NCI-H2196 (cell line): ENCODE measurements around the gene NRCAM.
A peak's percentile ranks its signal among the peaks of the same experiment; 100 is the strongest.

Experiments used
- DNase-seq: peaks from one replicate; lab custom pipeline; 2025; ENCODE audit not compliant: unreplicated experiment; lab: John Stamatoyannopoulos, UW

NRCAM gene

GRCh38 chr7:108252177-108252576, 204.1 kb downstream of the NRCAM start:
- no peak for DNase-seq

DNA sequence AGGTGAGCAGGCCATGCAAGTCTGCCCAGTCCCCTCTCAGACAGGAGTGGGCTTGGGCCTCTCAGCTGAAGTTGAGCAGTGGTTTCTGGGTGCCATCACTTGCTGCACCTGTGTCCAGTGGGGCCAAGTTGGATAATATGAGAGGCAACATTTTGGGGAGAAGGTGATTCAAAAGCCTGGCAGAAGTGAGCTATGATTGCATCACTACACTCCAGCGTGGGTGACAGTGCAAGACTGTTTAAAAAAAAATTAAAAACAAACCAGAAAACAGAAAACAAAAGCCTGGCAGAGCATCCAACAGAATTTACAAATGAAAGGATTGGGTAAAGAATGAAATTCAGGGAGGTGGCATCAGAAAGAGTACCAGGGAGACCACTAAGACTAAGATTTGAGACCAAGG, 204.5 kb downstream of the NRCAM start:
- DNase-seq, result no peak

- no peak for DNase-seq
Observed at GRCh38 chr7:108249453-108249852, 206.8 kb downstream of the NRCAM start.

DNA sequence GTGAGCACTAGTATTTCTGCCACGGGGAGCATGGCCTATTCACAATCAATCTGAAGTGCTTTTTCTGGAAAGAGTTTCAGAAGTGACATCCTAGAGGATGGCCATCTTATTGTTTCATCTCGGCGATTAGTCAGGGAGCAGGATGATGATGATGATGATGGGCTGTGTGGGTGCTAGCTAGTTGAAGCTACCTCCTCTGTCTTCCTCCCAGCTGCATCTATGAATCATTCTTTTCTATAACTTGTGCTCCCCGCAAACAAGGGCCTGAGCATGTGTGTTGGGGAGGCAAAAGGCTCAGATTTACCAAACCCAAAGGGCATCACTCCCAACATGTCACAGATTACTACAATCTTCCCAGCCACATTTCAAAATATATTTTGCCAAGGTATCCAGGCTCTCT, 207.4 kb downstream of the NRCAM start:
- no peak for DNase-seq

DNA sequence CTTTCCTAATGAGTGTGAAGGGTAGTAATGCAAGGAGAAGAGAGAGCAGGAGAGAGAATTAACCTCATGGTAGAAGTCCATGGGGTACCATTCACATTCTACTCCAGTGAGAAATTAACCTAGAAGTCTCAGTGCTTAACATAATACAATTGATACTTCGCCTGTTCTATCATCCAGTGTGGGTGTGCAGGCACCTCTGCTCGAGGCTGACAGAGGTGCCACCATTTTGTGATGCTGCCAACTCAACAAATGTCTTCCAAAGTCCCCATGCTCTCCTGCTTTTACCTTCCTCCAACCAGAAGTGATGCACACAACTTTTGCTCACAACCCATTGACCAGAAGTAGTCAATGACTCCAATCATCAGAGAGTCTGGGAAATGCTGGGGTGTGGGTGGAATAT, 207.8 kb downstream of the NRCAM start:
- DNase-seq, result no peak

DNA sequence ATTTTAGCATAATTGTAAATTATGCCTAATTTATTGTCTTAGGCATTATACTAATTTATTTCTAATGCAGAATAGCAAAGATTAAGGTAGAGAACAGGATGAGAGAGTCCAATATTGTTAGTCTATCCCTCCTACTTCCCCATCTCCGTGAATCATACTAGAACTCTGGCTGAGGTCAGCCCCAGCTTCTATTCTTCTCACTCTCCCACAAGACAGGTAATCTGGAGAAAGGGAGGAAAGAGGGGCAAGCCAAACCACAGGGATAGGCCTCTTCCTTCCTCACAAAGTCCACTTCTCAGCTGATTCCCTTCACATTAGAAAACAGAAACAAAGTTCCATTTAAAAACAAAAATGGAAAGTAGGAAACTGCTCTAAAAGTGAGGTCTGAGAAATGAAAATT, 208.6 kb downstream of the NRCAM start:
- DNase-seq, result no peak

DNA sequence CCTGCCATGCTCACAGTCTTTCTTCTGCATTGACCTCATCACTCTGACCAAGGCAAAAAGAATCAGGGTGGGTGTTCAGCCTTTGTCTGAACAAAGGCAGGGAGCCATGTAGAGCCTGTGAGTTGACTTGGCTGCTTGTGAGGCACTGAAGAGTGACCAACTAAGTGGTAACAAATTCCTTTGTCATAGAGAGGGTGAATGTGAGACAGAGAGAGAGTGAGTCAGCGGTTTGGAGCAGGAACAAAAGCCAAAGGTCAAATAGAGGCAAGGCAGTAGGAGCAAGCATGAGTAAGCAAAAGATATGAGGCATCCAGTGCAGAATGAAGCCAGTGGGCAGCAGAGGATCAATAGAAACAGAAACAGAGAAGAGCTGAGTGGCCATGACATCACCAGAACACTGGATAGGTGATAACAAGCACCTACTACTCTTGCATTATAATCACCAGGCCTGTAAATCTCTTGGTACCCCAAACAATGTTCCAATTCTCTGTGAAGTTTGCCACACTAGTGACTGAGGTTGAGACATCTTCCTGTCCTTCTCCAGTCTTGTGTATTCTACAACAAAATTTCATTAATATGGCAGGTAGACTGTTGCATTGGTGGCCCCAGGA, 209.9 kb downstream of the NRCAM start:
- peak; percentile 63 for DNase-seq

DNA sequence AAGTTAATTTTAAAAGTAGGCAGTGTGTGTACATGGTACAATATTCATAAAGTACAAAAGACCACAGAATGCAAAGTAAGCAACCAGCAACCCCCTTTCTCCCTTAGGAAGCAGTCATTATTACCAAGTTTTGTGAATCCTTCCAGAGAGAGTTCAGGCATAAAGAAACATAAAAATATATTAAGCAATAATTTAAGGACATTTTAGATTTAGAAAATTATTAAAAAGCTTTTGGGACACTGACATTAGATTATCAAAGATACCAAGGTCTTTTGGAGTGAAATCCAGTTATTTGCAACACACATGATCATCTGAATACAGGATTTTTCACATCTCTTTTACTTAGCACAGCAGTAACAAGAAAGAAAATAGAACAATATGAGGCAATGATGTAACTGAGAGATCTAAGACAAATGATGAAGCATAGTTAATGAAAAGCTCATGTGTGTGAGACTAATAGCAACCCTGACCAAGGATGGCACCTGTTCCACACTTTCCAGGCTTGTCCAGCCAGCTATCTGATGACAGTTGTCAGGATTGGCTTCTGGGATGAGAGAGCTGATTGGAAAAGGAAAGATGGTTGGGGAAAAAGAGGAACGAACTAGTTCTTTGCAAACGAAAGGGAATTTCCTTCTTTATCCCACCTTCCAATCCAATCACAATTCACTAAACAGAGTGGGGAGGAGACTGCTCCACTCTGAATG, 210.6 kb downstream of the NRCAM start:
- no peak for DNase-seq

DNA sequence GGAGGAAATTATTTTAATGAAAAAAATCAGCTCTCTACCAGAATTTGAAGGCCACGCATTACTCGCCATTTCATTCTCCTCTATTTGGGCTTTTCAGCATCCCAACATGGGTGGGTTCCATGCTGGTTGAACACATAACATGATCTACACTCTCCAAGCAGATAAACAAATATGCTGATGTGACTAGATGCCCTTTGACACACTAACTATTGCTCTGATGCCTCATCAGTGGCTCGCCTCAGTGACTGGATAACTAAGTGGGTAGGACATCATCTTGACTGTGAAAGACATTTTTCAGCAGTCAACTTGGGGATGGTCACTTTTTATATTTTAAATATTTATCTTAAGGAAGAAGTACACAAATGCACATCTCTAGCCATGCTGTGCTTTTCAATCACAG, 212.1 kb downstream of the NRCAM start:
- no peak for DNase-seq

DNA sequence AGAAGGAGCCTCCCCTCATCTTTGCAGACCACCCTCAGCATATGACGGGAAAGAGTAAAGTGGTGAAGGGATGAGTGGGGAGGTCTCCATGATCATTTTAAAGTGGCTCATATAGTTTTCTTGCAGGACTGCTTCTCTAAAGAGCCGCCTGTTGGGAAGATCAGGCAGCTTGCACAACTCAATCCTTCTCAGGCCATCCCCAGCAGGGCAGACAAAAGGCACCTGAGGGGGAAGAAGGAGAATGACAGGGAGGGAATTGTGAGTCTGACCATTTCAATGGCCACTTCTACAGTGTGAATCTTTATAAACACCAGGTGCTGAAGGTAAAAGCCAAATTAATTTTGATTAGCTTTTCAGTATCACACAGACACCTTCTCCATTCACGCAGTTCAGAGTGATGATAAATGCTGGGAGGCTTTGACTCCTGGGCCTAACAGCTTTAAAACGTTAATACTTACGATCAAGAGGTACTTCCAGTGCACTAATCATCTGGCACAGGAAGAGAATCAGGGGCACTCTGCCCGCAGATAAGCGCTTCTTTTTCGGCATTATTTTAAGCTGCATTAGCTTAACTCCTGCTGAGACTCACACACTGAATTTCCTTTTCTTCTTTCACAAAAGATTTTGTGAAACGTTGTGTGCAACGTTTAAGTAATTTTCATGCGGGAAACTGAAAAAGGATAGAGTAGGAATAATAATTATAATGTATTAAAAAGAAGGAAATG, 216.6 kb downstream of the NRCAM start:
- no peak for DNase-seq

DNA sequence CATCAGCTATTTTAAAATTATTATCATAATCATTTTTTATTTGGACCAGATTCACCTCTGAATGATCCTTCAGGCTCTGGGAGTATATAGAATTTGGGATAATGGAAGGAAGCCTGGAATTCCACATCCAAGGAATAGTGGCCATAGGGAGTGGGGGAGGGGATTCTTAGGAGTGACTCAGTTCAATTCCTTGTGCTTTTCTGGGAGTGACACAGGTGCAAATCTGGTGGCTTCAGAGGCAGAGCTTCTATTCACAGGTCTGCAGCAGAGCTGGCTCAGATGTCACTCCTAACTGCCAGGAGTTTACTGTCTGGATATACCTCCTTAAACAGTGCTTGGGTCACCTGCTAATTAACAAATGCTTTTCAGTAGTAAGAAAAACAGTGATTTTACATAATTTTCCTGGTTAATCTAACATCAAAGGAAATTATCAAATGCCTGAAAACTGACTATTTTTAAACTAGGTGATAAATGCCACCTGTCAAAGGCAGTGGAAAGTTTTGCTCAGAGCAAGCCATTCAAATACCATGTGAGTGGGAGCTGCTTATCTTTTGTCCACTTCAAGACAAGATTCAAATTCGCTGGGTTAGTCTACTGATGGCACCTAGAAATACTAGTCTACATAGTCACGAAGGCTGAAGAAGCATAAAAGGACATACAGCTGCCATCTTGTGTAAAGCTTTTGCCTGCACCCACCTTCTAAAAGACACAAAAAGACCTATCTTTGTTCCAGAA, 219.4 kb downstream of the NRCAM start:
- DNase-seq, result no peak

DNA sequence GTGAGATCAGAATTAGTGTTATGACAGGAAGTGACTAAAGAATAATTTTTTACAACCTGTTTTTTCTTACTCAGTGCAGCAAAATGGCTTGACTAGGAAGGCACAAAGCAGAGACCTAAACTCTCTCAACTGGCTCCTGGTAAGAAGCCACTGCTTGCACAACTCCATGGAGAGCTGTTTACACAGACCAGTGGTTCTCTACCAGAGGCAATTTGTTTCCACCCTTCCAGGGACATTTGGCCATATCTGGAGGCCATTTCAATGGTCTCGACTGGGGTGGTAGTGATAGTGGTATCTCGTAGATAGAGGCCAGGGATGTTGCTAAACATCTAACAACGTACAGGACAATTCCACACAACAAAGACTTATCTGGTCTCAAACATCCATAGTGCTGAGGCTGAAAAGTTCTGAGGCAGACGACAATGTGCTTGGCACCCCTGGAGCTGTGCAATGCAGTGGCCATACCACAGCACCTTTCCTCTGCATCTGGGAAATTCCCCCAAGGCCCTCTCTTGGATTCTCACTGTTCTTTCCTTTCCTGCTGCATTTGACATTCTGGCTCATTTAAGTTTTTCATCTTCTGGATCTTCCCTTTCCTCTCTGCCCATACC, 220.7 kb downstream of the NRCAM start:
- no peak for DNase-seq

GRCh38 chr7:108234971-108235450, 221.2 kb downstream of the NRCAM start:
- no peak for DNase-seq

DNA sequence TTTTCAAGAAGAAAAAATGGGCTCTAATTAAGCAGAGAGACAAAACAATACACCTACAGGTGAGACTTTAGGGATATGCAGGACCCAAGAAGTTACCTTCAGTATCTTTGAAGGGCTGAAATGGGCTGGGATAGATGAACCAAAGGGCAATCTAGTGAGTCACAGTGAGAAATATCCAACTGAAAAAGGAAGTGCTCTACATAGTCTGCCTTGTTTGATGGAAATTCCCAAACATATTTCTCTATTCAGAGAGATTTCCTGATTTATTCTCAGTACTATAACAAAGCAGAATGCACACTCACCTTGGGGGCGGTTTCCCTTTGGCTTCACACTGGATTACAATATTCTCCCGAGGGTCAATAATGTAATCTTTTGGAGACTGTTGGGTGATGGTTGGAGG, 222.0 kb downstream of the NRCAM start:
- DNase-seq, result no peak

GRCh38 chr7:108232076-108232475, 224.2 kb downstream of the NRCAM start:
- no peak for DNase-seq

DNA sequence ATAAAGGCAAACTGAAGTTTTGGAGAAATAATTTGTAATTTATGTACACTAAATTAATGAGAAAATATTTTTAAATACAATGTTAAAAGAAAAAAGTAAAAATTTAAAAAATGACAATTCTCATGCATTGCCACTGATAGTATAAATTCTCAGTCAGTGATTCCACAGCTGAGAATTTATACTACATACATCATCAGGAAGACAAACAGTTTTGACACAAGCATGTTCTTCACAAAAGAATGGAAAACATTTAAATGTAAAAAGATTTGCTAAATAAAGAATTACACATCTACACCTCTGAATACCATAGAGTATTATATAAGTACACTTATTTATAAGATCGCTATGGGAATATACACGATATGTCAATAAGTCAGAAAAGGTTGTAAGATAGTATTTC, 225.0 kb downstream of the NRCAM start:
- no peak for DNase-seq

- DNase-seq, result no peak
Observed at GRCh38 chr7:108227366-108227765, 228.9 kb downstream of the NRCAM start.

DNA sequence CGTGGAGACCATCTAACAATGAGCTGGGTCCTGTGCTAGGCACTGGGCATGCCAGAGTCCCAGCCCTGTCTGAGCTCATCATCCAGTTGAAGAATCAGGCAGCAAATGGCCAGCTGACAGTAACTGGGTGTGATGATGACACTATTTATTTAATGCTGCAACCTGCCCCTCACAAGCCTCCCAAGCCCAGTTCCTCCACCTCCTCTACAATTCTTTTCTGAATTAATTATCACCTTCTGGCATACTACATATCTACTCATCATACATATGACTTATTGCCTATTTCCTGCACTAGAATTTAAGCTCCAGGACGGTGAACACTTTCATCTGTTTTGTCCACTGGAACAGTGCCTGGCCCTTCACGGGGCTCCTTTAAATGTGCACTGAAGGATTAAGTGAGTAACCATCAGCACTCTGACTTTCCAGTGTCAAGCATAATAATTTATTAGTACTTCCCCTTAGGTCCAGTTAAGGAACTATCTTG, 229.4 kb downstream of the NRCAM start:
- DNase-seq, result no peak

GRCh38 chr7:108225531-108226181, 230.6 kb downstream of the NRCAM start:
- DNase-seq, result no peak

- no peak for DNase-seq
Observed at GRCh38 chr7:108224387-108224786, 231.8 kb downstream of the NRCAM start.
